ENCODE results near the gene CHD9NB. TPM values are rescaled to one million over a fixed set of nuclear protein-coding genes. Genes with fewer than 3 reads are reported as not detected.

The CHD9NB gene
- total and polyA plus RNA-seq, 9 of the 15 experiments (the other 6 are each of a cell fraction or from before 2014, with no cell fraction given) = 0.06 to 0.10 (median 0.07) TPM; not detected in 6

- TF ChIP-seq CHD7 (IDR thresholded peaks at IDR 0.05; ENCODE audit: low read depth, low read length) = no peak
- no peak for TF ChIP-seq MCM7 (IDR thresholded peaks at IDR 0.05)
- TF ChIP-seq SNAPC5 (CRISPR knock-in tag; IDR thresholded peaks at IDR 0.05) = no peak
- no peak for TF ChIP-seq BRD9 (IDR thresholded peaks at IDR 0.05; ENCODE audit: low read depth, partially characterized antibody)
These were observed 31.4 kb upstream of the CHD9NB start (continued) for GRCh38 chr16:53084141-53084541.

Measured in K562 (cell line).